ENCODE results near the gene MOB3C.
A peak's percentile ranks its signal among the peaks of the same experiment; 100 is the strongest.

MOB3C gene

GRCh38 chr1:46637444-46638083, 21.0 kb upstream of the MOB3C start:
- no peak for DNase-seq

- DNase-seq, result no peak
Observed at GRCh38 chr1:46635205-46635604, 18.6 kb upstream of the MOB3C start.

DNA sequence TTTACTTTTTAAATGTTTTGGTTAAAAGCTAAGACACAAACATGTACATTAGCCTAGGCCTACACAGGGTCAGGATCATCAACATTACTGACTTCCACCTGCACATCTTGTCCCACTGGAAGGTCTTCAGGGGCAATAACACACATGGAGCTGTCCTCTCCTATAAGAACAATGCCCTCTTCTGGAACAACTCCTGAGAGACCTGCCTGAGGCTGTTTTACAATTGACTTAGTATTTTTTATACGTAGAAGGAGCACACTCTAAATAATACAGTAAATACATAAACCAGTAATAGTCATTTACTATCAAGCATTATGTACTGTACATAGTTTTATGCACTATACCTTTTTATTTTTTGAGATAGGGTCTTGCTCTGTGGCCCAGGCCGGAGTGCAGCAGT, 14.1 kb upstream of the MOB3C start:
- DNase-seq, result no peak

GRCh38 chr1:46623743-46624644, 7.4 kb upstream of the MOB3C start:
- no peak for DNase-seq

DNA sequence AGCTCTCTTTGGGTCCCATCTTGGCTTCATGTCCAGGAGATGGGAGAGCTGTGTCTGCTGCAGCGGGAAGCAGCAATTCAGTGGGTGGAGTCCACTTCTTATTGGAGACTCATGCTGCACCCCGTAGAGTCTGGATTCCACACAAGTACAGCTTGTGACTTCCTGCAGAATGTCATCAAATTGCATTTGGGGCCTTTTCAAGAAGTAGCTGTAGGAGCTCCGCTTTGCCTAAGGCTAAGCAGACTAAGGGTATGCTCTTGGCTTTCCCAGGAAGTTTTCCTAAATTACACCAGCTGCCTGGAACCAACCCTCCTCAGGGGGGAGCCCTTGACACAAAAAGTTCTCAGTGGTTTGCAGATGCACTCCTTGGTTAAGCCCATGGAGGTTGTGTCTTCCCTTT, 5.7 kb upstream of the MOB3C start:
- no peak for DNase-seq

- DNase-seq, result no peak
Observed at GRCh38 chr1:46621930-46622329, 5.3 kb upstream of the MOB3C start.

DNA sequence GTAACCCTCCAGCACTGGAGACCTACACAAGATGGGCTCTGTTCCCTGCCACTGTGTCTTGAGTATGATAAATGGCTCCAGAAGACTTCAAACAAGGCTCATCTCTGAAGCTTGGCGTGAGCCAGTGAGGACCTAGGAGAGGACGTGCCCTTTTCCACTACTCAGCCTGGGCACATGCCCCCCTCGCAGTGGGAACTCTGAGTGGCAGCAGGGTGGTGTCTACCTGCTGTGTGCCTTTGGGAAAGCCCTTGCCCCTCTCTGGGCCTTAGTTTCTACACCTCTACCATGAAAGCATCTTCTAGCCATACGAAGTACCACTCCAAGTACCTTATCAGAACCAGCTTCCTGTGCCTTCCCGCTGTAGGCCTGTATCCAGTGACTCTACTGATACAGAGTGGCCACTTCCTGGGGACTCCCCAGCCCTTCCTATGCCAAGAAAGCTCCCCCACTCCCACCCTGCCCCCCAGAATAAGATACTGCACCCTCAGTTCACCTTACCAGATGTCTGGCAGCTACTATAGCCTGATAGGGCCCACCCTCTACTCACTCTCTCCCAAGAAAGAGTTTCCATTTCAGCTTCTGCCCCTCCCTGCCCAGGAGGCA, 3.1 kb upstream of the MOB3C start:
- no peak for DNase-seq

DNA sequence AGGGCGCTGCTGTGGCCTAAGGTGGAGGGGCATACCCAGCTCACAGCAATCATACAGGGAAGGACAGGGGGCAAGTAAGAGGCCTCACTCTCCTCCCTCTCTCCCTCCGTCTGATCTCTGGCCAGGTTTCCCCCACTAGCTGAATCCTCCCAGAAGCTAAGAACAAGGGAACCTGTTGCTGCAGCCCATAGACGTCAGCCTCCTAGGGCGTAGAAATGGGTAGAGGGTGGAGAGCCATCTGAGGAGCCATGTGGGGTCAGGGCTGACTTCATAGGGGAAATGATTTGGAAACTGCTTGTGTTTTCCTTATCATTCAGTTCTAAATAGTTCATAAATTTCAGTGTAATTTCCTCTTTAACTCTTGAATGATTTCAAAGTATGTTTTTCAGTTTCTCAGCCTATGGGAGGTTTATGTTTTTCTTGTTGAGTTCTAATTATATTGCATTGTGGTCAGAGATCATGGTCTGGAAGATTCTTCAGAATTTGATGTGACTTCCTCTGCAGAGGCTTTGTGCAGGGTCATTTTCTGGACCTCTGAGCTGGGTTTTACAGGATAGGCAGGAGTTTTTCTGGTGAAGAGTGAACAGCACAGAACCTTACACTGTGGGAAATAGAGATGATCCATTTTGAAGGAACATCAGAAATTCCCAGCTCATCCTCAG, 2.3 kb upstream of the MOB3C start:
- DNase-seq, result no peak

DNA sequence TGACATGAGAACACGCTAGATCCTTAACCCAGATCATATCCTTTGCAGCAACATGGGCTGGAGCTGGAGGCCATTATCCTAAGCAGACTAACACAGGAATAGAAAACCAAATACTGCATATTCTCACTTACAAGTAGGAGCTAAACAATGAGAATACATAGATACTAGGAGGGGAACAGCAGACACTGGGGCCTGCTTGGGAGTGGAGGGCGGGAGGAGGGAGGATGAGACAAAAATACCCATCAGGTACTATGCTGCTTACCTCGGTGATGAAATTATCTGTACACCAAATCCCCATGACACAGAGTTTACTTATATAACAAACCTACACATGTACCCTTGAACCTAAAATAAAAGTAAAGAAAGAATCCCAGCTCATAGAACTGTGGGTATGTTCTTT, 1.2 kb upstream of the MOB3C start:
- no peak for DNase-seq

GRCh38 chr1:46617108-46617800, 643 bp upstream of the MOB3C start:
- DNase-seq, result no peak

DNA sequence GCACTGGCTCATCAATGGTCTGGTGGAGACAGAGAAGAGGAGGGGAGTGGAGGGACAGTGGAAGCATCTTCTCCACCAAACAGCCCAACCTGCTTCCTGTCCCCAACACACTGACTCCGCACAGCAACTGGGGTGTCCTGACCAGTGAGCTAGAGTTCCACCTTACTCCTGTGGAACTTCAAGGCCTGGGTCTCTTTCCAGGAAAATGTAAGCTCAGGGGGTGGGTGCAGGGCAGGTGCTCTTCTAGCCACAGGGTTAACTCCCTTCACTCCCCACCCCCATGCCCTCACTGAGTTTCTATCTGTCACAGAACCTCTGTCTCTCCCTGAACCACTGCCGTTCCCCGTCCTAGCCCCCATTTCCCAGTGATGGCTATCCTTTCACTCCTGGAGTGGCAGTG, 876 bp downstream of the MOB3C start:
- no peak for DNase-seq

DNA sequence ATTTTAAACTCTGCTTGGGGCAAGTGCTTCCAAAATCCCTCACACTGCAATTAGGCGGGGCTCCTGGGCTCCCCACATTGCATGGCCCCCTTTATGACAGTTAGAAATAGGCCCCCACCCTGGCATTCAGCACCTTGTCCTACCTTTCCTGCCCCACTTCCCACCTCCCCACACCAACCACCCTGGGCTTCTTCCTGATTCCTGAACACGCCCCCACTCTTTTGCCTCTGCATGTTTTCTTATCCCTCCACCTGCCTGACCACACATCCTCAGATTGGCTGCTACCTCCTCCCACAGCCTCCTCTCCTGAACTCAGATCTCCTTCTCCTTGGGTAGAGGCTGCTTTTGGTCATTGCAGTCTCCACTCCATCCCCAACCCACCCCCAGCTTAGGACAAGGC, 1.5 kb downstream of the MOB3C start:
- DNase-seq, result no peak

DNA sequence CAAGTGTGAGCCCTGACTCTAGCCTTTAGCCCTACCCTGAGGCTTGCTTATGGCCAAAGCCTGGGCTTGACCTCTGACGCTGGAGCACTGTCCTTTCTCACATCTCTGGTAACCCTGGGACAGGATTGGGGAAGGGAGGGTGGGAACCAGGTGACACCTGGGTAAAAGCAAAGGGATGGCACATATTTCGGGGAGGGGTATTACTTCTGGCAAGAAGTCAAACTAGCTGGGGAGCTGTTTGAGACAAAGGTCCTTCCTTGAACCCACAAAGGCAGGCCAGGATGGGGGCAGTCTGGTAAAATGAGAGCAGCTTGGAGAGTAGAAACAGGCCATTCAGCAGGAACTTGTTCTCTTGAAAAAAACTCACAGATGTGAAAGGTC, 2.0 kb downstream of the MOB3C start:
- DNase-seq, result no peak

- peak; percentile 31 for DNase-seq
Observed at GRCh38 chr1:46613661-46614603, 2.7 kb downstream of the MOB3C start.

GRCh38 chr1:46612937-46613660, 3.5 kb downstream of the MOB3C start:
- DNase-seq, result no peak

- DNase-seq, result no peak
Observed at GRCh38 chr1:46611691-46612221, 4.9 kb downstream of the MOB3C start.

DNA sequence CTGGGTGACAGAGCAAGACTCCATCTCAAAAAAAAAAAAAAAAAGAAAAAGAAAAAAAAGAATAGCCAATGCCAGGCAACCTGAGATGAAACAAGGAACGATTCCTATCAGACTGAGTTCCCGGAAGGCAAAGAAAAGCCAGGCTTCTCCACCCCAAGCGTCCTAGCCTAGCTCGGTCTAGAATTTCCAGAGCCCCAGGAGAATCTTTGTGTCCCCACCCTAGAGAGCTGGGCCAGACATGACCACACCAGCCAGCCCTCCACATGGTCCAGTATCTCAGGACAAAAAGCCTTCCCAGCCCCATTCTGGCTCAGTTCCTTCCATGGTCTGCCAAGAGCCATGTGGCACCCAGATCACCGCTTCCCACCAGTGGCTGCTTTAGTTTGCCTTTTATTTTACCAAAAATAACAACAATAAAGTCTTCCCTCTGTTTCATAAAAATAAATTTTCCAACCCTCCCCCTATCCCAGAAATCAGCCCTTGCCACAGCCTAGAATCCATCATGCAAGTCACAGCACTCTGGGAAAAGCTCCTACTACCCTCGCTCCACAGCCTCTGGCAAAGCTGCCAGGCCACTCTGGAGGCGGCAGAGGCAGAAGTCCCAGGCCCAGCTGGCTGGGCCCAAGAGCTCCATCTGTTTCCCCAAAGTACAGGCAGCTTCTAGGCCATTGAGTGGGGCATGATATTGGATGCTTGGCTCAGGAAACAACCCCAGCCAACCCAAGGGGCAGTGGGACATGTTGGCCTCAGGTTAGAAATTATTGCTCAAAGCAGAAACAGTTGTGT, 9.1 kb downstream of the MOB3C start:
- no peak for DNase-seq

GRCh38 chr1:46606255-46606965, 10.2 kb downstream of the MOB3C start:
- no peak for DNase-seq

- DNase-seq, result no peak
Observed at GRCh38 chr1:46605232-46605631, 11.4 kb downstream of the MOB3C start.

Data from stimulated activated CD4-positive, alpha-beta T cell treated with anti-CD3 and anti-CD28 coated beads, Interleukin-4, amount 100 ng/mL, for 1 hour (primary cell).